BE2C (cell line): Measurements from ENCODE around the gene SUPT20HL1.

Experiments used
- DNase-seq: peaks from one replicate; pipeline ENCODE4 v3.0.0-alpha.2; 2020
- H3K27me3 ChIP-seq: fragments of 250-450 bp; sonication (Bioruptor Pico); 2 replicates; pipeline ENCODE4 v1.5.1; 2020; ENCODE audit warnings: mild to moderate bottlenecking
- H3K36me3 ChIP-seq: fragments of 250-450 bp; sonication (Bioruptor Pico); 2 replicates; pipeline ENCODE4 v1.5.1; 2020; ENCODE audit warnings: mild to moderate bottlenecking
- H3K4me1 ChIP-seq: fragments of 250-450 bp; sonication (Bioruptor Pico); 2 replicates; pipeline ENCODE4 v1.5.1; 2020
- H3K4me3 ChIP-seq: 2 replicates; pipeline ENCODE4 v1.5.1; 2011; ENCODE audit warnings: low read depth, low read length
- H3K9me3 ChIP-seq: fragments of 250-450 bp; sonication (Bioruptor Pico); 2 replicates; pipeline ENCODE4 v1.5.1; 2020
- CTCF ChIP-seq: IDR thresholded peaks from 2 replicates; pipeline ENCODE4 v1.5.1; 2012; ENCODE audit warnings: mild to moderate bottlenecking, low read depth, low read length

Gene SUPT20HL1

GRCh38 chrX:24399550-24399949, 39.1 kb downstream of the SUPT20HL1 start:
- Histone ChIP-seq H3K27me3 (no peaks in the 10 kb centered on the region), H3K36me3 (no peaks in the 10 kb centered on the region), H3K4me3 (no peak overlapping the region), H3K9me3 (no peaks in the 10 kb centered on the region), H3K4me1 (no peaks in the 10 kb centered on the region)
- no peak for TF ChIP-seq CTCF
- DNase-seq: no peak

GRCh38 chrX:24405959-24406358, 45.5 kb downstream of the SUPT20HL1 start:
- no peaks in the 10 kb centered on the region for H3K27me3 ChIP-seq

More at GRCh38 chrX:24405959-24406358, 45.5 kb downstream of the SUPT20HL1 start:
- no peak for DNase-seq
- Histone ChIP-seq H3K36me3 (no peaks in the 10 kb centered on the region), H3K4me1 (no peaks in the 10 kb centered on the region), H3K4me3 (no peak overlapping the region), H3K9me3 (no peaks in the 10 kb centered on the region)
- no peak for TF ChIP-seq CTCF
